ENCODE results near the gene RASA3. TPM values are rescaled to one million over a fixed set of nuclear protein-coding genes. Genes with fewer than 3 reads are reported as not detected.

The RASA3 gene
- total RNA-seq, 1 experiment from 2014 or later: 18.6 TPM

GRCh38 chr13:114039471-114040141, 92.8 kb downstream of the RASA3 start:
- CTCF ChIA-PET: no interaction called here
- POLR2A ChIA-PET: no interaction called here
- H3K36me3 ChIP-seq (ENCODE audit: control insufficient read depth in 1 of 2, insufficient read depth in 2 of 2, low read length in 2 of 2): no peaks in the 10 kb centered on the region
- RAD21 ChIA-PET (ENCODE audit: low non-redundant PET in 1 of 2, low total read pairs in 2 of 2, uncharacterized antibody in 2 of 2, unreplicated experiment in 2 of 2): no interaction called here
- no peak overlapping the region for H3K9ac ChIP-seq (ENCODE audit: low read length)
- H3K4me1 ChIP-seq (ENCODE audit: control insufficient read depth in 1 of 2, insufficient read depth in 2 of 2, low read length in 2 of 2): peaks cover 7 to 22% of the 10 kb centered on the region in 2 experiments; a peak in 3 of 4 replicates
- no peak for TF ChIP-seq ZFX (IDR thresholded peaks at IDR 0.05)
- no peak for TF ChIP-seq MAX (IDR thresholded peaks at IDR 0.05)
- TF ChIP-seq, protein P1, sequence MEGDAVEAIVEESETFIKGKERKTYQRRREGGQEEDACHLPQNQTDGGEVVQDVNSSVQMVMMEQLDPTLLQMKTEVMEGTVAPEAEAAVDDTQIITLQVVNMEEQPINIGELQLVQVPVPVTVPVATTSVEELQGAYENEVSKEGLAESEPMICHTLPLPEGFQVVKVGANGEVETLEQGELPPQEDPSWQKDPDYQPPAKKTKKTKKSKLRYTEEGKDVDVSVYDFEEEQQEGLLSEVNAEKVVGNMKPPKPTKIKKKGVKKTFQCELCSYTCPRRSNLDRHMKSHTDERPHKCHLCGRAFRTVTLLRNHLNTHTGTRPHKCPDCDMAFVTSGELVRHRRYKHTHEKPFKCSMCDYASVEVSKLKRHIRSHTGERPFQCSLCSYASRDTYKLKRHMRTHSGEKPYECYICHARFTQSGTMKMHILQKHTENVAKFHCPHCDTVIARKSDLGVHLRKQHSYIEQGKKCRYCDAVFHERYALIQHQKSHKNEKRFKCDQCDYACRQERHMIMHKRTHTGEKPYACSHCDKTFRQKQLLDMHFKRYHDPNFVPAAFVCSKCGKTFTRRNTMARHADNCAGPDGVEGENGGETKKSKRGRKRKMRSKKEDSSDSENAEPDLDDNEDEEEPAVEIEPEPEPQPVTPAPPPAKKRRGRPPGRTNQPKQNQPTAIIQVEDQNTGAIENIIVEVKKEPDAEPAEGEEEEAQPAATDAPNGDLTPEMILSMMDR (IDR thresholded peaks at IDR 0.05 in 2 of 3, conservative IDR thresholded peaks at IDR 0.05 in 1 of 3; ENCODE audit: borderline replicate concordance in 1 of 3, insufficient read depth in 1 of 3, low read depth in 2 of 3, low read length in 2 of 3): no peak
- no peak for TF ChIP-seq POLR2A (IDR thresholded peaks at IDR 0.05; ENCODE audit: borderline replicate concordance, extremely low read depth, insufficient read depth, insufficient read length)
- no peak for TF ChIP-seq RAD21 (IDR thresholded peaks at IDR 0.05; ENCODE audit: low read depth)
- no peak for TF ChIP-seq SP1 (IDR thresholded peaks at IDR 0.05; ENCODE audit: low read depth)
- TF ChIP-seq, protein P2, sequence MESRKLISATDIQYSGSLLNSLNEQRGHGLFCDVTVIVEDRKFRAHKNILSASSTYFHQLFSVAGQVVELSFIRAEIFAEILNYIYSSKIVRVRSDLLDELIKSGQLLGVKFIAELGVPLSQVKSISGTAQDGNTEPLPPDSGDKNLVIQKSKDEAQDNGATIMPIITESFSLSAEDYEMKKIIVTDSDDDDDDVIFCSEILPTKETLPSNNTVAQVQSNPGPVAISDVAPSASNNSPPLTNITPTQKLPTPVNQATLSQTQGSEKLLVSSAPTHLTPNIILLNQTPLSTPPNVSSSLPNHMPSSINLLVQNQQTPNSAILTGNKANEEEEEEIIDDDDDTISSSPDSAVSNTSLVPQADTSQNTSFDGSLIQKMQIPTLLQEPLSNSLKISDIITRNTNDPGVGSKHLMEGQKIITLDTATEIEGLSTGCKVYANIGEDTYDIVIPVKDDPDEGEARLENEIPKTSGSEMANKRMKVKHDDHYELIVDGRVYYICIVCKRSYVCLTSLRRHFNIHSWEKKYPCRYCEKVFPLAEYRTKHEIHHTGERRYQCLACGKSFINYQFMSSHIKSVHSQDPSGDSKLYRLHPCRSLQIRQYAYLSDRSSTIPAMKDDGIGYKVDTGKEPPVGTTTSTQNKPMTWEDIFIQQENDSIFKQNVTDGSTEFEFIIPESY (IDR thresholded peaks at IDR 0.05; ENCODE audit: extremely low read depth, insufficient replicate concordance, low read length): no peak
- no peak for TF ChIP-seq EGR1 (IDR thresholded peaks at IDR 0.05; ENCODE audit: low read depth)
- no peak for TF ChIP-seq SRF (IDR thresholded peaks at IDR 0.05; ENCODE audit: low read depth)
- no peak overlapping the region for H3K4me2 ChIP-seq (ENCODE audit: low read length)
- no peaks in the 10 kb centered on the region for H3K9me3 ChIP-seq (ENCODE audit: control insufficient read depth in 1 of 2, insufficient read depth in 1 of 2, low read depth in 1 of 2, low read length in 2 of 2)
- no peak for DNase-seq (ENCODE audit: low read depth, low spot score)
- H3K4me3 ChIP-seq (replicated peaks in 1 of 2; ENCODE audit: low read depth in 1 of 2, low read length in 2 of 2): no peak overlapping the region
- intact Hi-C loops (cut with micrococcal nuclease): no loop called here
- H2AFZ ChIP-seq (ENCODE audit: low read depth, low read length, poor library complexity, severe bottlenecking): no peak overlapping the region
- no peak for ATAC-seq
- H4K20me1 ChIP-seq (ENCODE audit: insufficient read depth): no peaks in the 10 kb centered on the region
- H3K27ac ChIP-seq (ENCODE audit: low read depth, low read length): no peak overlapping the region
- BruUV-seq (replicated peaks): no TSS peak
- H3K27me3 ChIP-seq (ENCODE audit: insufficient read depth, low read length): no peaks in the 10 kb centered on the region
- no peaks in the 10 kb centered on the region for H3K9me2 ChIP-seq (ENCODE audit: insufficient read depth)
- H3K79me2 ChIP-seq (ENCODE audit: insufficient read depth, low read length): no peaks in the 10 kb centered on the region

Data from HCT116 (cell line).